ENCODE results near the gene MTHFR.

MTHFR gene

GRCh38 chr1:11805422-11806306 is at the start of gene MTHFR, which contains the start of gene CLCN6:
Gene MTHFR, minus strand, starts transcription at chr1:11805964. Its CDS starts 2,848 bp downstream, at chr1:11803116.
Gene CLCN6, plus strand, starts transcription at chr1:11806191. Its CDS starts 72 bp downstream, at chr1:11806263.
- DNase-seq (ENCODE audit: low spot score) = peak; percentile 98

- DNase-seq (ENCODE audit: low spot score) = no peak
These were observed 49.7 kb upstream of the MTHFR start for GRCh38 chr1:11855430-11855829.

- DNase-seq (ENCODE audit: low spot score) = no peak
These were observed 48.8 kb upstream of the MTHFR start for GRCh38 chr1:11854519-11854918.

GRCh38 chr1:11851180-11851579 is 45.4 kb upstream of the MTHFR start:
- DNase-seq (ENCODE audit: low spot score) = no peak

GRCh38 chr1:11850156-11850555 is 44.4 kb upstream of the MTHFR start:
- DNase-seq (ENCODE audit: low spot score) = no peak

- DNase-seq (ENCODE audit: low spot score) = no peak
These were observed 42.6 kb upstream of the MTHFR start for GRCh38 chr1:11848373-11848700.

- no peak for DNase-seq (ENCODE audit: low spot score)
These were observed 42.1 kb upstream of the MTHFR start, which contains the start of gene NPPA for GRCh38 chr1:11847667-11848372. Gene NPPA, minus strand, starts transcription at chr1:11847783. Its CDS starts 99 bp downstream, at chr1:11847684.

- peak; percentile 26 for DNase-seq (ENCODE audit: low spot score)
These were observed 40.0 kb upstream of the MTHFR start for GRCh38 chr1:11845641-11846335.

- peak; percentile 83 for DNase-seq (ENCODE audit: low spot score)
These were observed 36.6 kb upstream of the MTHFR start for GRCh38 chr1:11842154-11843041.

GRCh38 chr1:11841245-11842153 is 35.7 kb upstream of the MTHFR start:
- DNase-seq (ENCODE audit: low spot score) = no peak

GRCh38 chr1:11839727-11840705 is 34.3 kb upstream of the MTHFR start:
- DNase-seq (ENCODE audit: low spot score) = no peak

GRCh38 chr1:11838349-11839272 is 32.8 kb upstream of the MTHFR start:
- peak; percentile 92 for DNase-seq (ENCODE audit: low spot score)

- DNase-seq (ENCODE audit: low spot score) = no peak
These were observed 32.1 kb upstream of the MTHFR start for GRCh38 chr1:11837767-11838348.

- no peak for DNase-seq (ENCODE audit: low spot score)
These were observed 31.4 kb upstream of the MTHFR start for GRCh38 chr1:11836955-11837766.

GRCh38 chr1:11835441-11836225 is 29.9 kb upstream of the MTHFR start:
- no peak for DNase-seq (ENCODE audit: low spot score)

- DNase-seq (ENCODE audit: low spot score) = no peak
These were observed 28.1 kb upstream of the MTHFR start for GRCh38 chr1:11833900-11834299.

Data from HuH-7 (cell line).